SK-N-MC (cell line): ENCODE results near the gene KLKB1.

Source experiments
- EZH2 ChIP-seq: fragments of 200-600 bp; sonication (generic); IDR thresholded peaks from one replicate; pipeline ENCODE4 v1.6.1; 2017; ENCODE audit warnings: antibody characterized with exemption
- POLR2AphosphoS5 ChIP-seq: IDR thresholded peaks from 2 replicates; pipeline ENCODE4 v1.6.1; 2012; ENCODE audit warnings: mild to moderate bottlenecking, low read depth, low read length, borderline replicate concordance

DNA sequence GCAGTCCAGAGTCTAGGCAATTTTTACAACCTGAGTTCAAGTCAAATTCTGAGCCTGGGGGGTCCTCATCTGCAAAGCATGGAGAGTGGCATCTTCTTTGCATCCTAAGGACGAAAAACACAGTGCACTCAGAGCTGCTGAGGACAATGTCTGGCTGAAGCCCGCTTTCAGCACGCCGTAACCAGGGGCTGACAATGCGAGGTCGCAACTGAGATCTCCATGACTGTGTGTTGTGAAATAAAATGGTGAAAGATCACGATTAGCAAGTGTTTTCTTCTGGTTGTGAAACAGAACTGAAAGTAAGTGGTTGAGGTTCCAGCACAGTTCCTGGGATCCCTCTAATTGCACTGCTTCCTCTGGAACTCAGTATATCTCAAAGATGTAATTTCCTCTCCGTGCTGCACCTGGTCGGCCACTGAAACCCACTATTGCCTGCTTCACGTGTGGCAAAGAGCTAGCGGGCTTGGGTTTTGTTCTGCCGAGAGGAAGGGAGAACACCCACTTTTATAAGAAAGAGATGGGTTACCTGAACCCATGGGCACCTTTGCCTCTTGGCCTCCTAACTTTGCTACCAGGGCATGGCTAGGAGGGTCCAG lies 31.0 kb downstream of the KLKB1 start:
- TF ChIP-seq EZH2 (no peak), POLR2AphosphoS5 (no peak)
